GM23338 (cell line): Measurements from ENCODE around the gene CDKN3. TPM values are rescaled to one million over a fixed set of nuclear protein-coding genes. Genes with fewer than 3 reads are reported as not detected.

Experiments
- ATAC-seq: fragments of 200-7000 bp; cut with Tn5 transposase; 3 replicates; pipeline ENCODE4 v1.9.1; 2020
- DNase-seq: peaks from one replicate; pipeline ENCODE4 v3.0.0-alpha.2; 2015; ENCODE audit warnings: low spot score
- H2AFZ ChIP-seq: fragments of 200-600 bp; sonication (generic); 2 replicates; pipeline ENCODE4 v1.8.0; 2016; ENCODE audit warnings: antibody characterized with exemption, mild to moderate bottlenecking, moderate library complexity
- H3F3A ChIP-seq: fragments of 200-600 bp; sonication (generic); replicated peaks from 2 replicates; pipeline ENCODE4 v1.8.0; 2017; ENCODE audit warnings: antibody characterized with exemption, mixed run types, low read depth
- H3K27ac ChIP-seq: fragments of 200-600 bp; sonication (generic); 2 replicates; pipeline ENCODE4 v1.6.1; 2016; ENCODE audit warnings: low read depth
- H3K27me3 ChIP-seq: fragments of 200-600 bp; sonication (generic); 2 replicates; pipeline ENCODE4 v1.8.0; 2016; ENCODE audit warnings: mild to moderate bottlenecking, mixed run types, moderate library complexity; ENCODE audit not compliant: insufficient read depth
- H3K36me3 ChIP-seq: fragments of 200-600 bp; sonication (generic); 2 replicates; pipeline ENCODE4 v1.8.0; 2016; ENCODE audit warnings: mild to moderate bottlenecking; ENCODE audit not compliant: insufficient read depth
- H3K4me1 ChIP-seq: fragments of 200-600 bp; sonication (generic); 2 replicates; pipeline ENCODE4 v1.8.0; 2016; ENCODE audit warnings: mild to moderate bottlenecking, moderate library complexity; ENCODE audit not compliant: insufficient read depth
- H3K4me2 ChIP-seq: fragments of 200-600 bp; sonication (generic); 2 replicates; pipeline ENCODE4 v1.7.1; 2017; ENCODE audit warnings: mixed run types
- H3K4me3 ChIP-seq: fragments of 200-600 bp; sonication (generic); 2 replicates; pipeline ENCODE4 v1.6.1; 2016; ENCODE audit warnings: mixed run types
- H3K79me2 ChIP-seq: fragments of 200-600 bp; sonication (generic); replicated peaks from 2 replicates; pipeline ENCODE4 v1.8.0; 2017; ENCODE audit warnings: mild to moderate bottlenecking; ENCODE audit not compliant: insufficient read depth
- H3K9me2 ChIP-seq: fragments of 200-600 bp; sonication (generic); 2 replicates; pipeline ENCODE4 v1.8.0; 2017; ENCODE audit not compliant: insufficient read depth
- H4K20me1 ChIP-seq: fragments of 200-600 bp; sonication (generic); replicated peaks from 2 replicates; pipeline ENCODE4 v1.8.0; 2017; ENCODE audit warnings: mild to moderate bottlenecking; ENCODE audit not compliant: insufficient read depth
- H3K27ac Mint-ChIP-seq: 2 replicates; pipeline ENCODE4 v1.8.0; 2020; ENCODE audit warnings: inconsistent platforms, mild to moderate bottlenecking, moderate library complexity, mixed read lengths
- H3K27me3 Mint-ChIP-seq: 3 replicates; pipeline ENCODE4 v1.8.0; 2022; ENCODE audit warnings: low read depth, mild to moderate bottlenecking, moderate library complexity, mixed read lengths, inconsistent platforms; ENCODE audit not compliant: insufficient read depth, poor library complexity
- H3K36me3 Mint-ChIP-seq: 3 replicates; pipeline ENCODE4 v1.8.0; 2021; ENCODE audit warnings: low read depth, mild to moderate bottlenecking, inconsistent platforms, moderate library complexity, mixed read lengths
- H3K4me1 Mint-ChIP-seq: 3 replicates; pipeline ENCODE4 v1.8.0; 2020; ENCODE audit warnings: mild to moderate bottlenecking, inconsistent platforms, mixed read lengths
- H3K4me3 Mint-ChIP-seq: 3 replicates; pipeline ENCODE4 v1.8.0; 2021; ENCODE audit warnings: moderate library complexity, mild to moderate bottlenecking, inconsistent platforms, mixed read lengths
- H3K9me3 Mint-ChIP-seq: 3 replicates; pipeline ENCODE4 v1.8.0; 2020; ENCODE audit warnings: moderate library complexity, mild to moderate bottlenecking, inconsistent platforms, mixed read lengths
- CTCF ChIP-seq, 2 experiments: fragments of 200-600 bp in 1 of 2; sonication (generic) in 1 of 2; conservative IDR thresholded peaks; 2 replicates each; pipeline versions ENCODE4 v1.5.1 to v1.6.1; 2016 to 2017; ENCODE audit warnings: antibody characterized with exemption in 2 of 2, low read depth in 2 of 2, mild to moderate bottlenecking in 2 of 2, moderate library complexity in 1 of 2
- ETS1 ChIP-seq: IDR thresholded peaks from 2 replicates; pipeline ENCODE4 v1.6.1; 2016; ENCODE audit warnings: antibody characterized with exemption
- EZH2phosphoT487 ChIP-seq: fragments of 200-600 bp; sonication (generic); IDR thresholded peaks from one replicate; pipeline ENCODE4 v1.8.1; 2018; ENCODE audit warnings: antibody characterized with exemption; ENCODE audit not compliant: unreplicated experiment
- NANOG ChIP-seq: IDR thresholded peaks from 2 replicates; pipeline ENCODE4 v1.6.1; 2016; ENCODE audit warnings: antibody characterized with exemption, borderline replicate concordance
- REST ChIP-seq: IDR thresholded peaks from one replicate; pipeline ENCODE4 v1.6.1; 2018; ENCODE audit warnings: antibody characterized with exemption; ENCODE audit not compliant: unreplicated experiment
- STAT1 ChIP-seq: IDR thresholded peaks from one replicate; pipeline ENCODE4 v1.6.1; 2016; ENCODE audit warnings: antibody characterized with exemption; ENCODE audit not compliant: unreplicated experiment
- ZNF114 ChIP-seq: fragments of 250-450 bp; sonication (Bioruptor Pico); IDR thresholded peaks from 2 replicates; pipeline ENCODE4 v1.5.0; 2020; ENCODE audit warnings: mild to moderate bottlenecking, moderate library complexity
- ZNF331 ChIP-seq: fragments of 250-450 bp; sonication (Bioruptor Pico); IDR thresholded peaks from 2 replicates; pipeline ENCODE4 v1.5.0; 2020; ENCODE audit warnings: low read depth, mild to moderate bottlenecking, moderate library complexity
- polyA plus RNA-seq: library from polyadenylated mRNA; unstranded; fragments of >200 nt; fragmentation: Nextera tagmentation; extraction: Ambion mirVana; gene quantifications from 2 replicates; pipeline ENCODE4 v1.2.1, GENCODE V29; 2016
- total RNA-seq: library from RNA; depleted of rRNA; stranded (reverse); fragments of >200 nt; shearing (Covaris generic); gene quantifications from 2 replicates; pipeline ENCODE4 v1.2.3, GENCODE V29; 2014
- TF ChIP-seq, protein P1 (sequence below): fragments of 250-450 bp; sonication (Bioruptor Pico); IDR thresholded peaks from 2 replicates; pipeline ENCODE4 v1.5.0; 2020; ENCODE audit warnings: mild to moderate bottlenecking, moderate library complexity

CDKN3 gene
- total and polyA plus RNA-seq, 2 experiments from 2014 or later = 36.3 to 97.4 TPM

- no peaks in the 10 kb centered on the region for H3K27me3 ChIP-seq
- H3K9me2 ChIP-seq = no peaks in the 10 kb centered on the region
- Mint-ChIP-seq H3K9me3 (peaks cover 30% of the 10 kb centered on the region), H3K36me3 (peaks cover 28% of the 10 kb centered on the region), H3K4me1 (peaks cover 14% of the 10 kb centered on the region), H3K4me3 (no peak overlapping the region), H3K27me3 (peaks cover 4% of the 10 kb centered on the region), H3K27ac (no peak overlapping the region)
- no peak for ATAC-seq
- no peaks in the 10 kb centered on the region for H3F3A ChIP-seq
- TF ChIP-seq NANOG = no peak
- peaks cover 6% of the 10 kb centered on the region; the same call in 1 of the 2 replicates for H3K4me1 ChIP-seq
- no peaks in the 10 kb centered on the region for H3K79me2 ChIP-seq
- H3K4me2 ChIP-seq = no peak overlapping the region
- no peak for DNase-seq
- H2AFZ ChIP-seq = no peak overlapping the region
- H3K4me3 ChIP-seq = no peak overlapping the region
- H3K27ac ChIP-seq = no peak overlapping the region
- peaks cover 9% of the 10 kb centered on the region; the same call in 1 of the 2 replicates for H3K36me3 ChIP-seq
- H4K20me1 ChIP-seq = no peaks in the 10 kb centered on the region
These were observed 41.1 kb upstream of the CDKN3 start for GRCh38 chr14:54355698-54356097.

DNA sequence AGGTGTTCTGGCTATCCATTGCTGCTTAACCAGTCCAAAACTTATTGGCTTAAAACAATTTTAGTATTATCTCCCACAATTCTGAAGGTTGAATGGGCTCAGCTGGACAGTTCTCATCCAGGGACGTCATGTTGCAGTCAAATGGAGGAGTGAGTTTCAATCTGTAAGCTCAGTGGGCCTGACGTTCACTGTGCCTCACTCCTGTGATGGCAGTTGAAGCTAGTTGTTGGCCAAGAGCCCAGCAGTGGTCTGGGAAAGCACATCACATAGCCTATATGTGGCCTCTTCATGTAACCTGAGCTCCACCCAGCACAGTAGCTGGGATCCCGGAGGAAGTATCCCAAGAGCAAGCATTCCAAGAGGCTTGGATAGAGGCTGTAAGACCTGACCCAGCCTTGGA, 40.6 kb upstream of the CDKN3 start:
- H3K27me3 ChIP-seq = no peaks in the 10 kb centered on the region
- peaks cover 11% of the 10 kb centered on the region for H3K4me1 ChIP-seq
- H3K79me2 ChIP-seq = no peaks in the 10 kb centered on the region
- no peak overlapping the region for H3K27ac Mint-ChIP-seq
- no peak overlapping the region for H3K4me3 Mint-ChIP-seq
- no peak overlapping the region for H3K4me3 ChIP-seq
- no peak overlapping the region for H2AFZ ChIP-seq
- peaks cover 30% of the 10 kb centered on the region for H3K9me3 Mint-ChIP-seq
- no peaks in the 10 kb centered on the region for H4K20me1 ChIP-seq
- peaks cover 4% of the 10 kb centered on the region for H3K27me3 Mint-ChIP-seq
- H3K27ac ChIP-seq = no peak overlapping the region
- peaks cover 17% of the 10 kb centered on the region for H3K4me1 Mint-ChIP-seq
- H3K9me2 ChIP-seq = no peaks in the 10 kb centered on the region
- H3K36me3 Mint-ChIP-seq = peaks cover 29% of the 10 kb centered on the region
- H3F3A ChIP-seq = no peaks in the 10 kb centered on the region
- H3K36me3 ChIP-seq = peaks cover 9% of the 10 kb centered on the region; the same call in 1 of the 2 replicates
- ATAC-seq = no peak; the same call in 1 of the 3 replicates
- DNase-seq = no peak
- no peak overlapping the region for H3K4me2 ChIP-seq
- no peak for TF ChIP-seq ZNF114
- TF ChIP-seq EZH2phosphoT487 = no peak
- TF ChIP-seq ETS1 = no peak
- TF ChIP-seq NANOG = no peak
- no peak for TF ChIP-seq REST
- TF ChIP-seq ZNF331 (CRISPR knock-in tag) = no peak
- TF ChIP-seq, protein P1, sequence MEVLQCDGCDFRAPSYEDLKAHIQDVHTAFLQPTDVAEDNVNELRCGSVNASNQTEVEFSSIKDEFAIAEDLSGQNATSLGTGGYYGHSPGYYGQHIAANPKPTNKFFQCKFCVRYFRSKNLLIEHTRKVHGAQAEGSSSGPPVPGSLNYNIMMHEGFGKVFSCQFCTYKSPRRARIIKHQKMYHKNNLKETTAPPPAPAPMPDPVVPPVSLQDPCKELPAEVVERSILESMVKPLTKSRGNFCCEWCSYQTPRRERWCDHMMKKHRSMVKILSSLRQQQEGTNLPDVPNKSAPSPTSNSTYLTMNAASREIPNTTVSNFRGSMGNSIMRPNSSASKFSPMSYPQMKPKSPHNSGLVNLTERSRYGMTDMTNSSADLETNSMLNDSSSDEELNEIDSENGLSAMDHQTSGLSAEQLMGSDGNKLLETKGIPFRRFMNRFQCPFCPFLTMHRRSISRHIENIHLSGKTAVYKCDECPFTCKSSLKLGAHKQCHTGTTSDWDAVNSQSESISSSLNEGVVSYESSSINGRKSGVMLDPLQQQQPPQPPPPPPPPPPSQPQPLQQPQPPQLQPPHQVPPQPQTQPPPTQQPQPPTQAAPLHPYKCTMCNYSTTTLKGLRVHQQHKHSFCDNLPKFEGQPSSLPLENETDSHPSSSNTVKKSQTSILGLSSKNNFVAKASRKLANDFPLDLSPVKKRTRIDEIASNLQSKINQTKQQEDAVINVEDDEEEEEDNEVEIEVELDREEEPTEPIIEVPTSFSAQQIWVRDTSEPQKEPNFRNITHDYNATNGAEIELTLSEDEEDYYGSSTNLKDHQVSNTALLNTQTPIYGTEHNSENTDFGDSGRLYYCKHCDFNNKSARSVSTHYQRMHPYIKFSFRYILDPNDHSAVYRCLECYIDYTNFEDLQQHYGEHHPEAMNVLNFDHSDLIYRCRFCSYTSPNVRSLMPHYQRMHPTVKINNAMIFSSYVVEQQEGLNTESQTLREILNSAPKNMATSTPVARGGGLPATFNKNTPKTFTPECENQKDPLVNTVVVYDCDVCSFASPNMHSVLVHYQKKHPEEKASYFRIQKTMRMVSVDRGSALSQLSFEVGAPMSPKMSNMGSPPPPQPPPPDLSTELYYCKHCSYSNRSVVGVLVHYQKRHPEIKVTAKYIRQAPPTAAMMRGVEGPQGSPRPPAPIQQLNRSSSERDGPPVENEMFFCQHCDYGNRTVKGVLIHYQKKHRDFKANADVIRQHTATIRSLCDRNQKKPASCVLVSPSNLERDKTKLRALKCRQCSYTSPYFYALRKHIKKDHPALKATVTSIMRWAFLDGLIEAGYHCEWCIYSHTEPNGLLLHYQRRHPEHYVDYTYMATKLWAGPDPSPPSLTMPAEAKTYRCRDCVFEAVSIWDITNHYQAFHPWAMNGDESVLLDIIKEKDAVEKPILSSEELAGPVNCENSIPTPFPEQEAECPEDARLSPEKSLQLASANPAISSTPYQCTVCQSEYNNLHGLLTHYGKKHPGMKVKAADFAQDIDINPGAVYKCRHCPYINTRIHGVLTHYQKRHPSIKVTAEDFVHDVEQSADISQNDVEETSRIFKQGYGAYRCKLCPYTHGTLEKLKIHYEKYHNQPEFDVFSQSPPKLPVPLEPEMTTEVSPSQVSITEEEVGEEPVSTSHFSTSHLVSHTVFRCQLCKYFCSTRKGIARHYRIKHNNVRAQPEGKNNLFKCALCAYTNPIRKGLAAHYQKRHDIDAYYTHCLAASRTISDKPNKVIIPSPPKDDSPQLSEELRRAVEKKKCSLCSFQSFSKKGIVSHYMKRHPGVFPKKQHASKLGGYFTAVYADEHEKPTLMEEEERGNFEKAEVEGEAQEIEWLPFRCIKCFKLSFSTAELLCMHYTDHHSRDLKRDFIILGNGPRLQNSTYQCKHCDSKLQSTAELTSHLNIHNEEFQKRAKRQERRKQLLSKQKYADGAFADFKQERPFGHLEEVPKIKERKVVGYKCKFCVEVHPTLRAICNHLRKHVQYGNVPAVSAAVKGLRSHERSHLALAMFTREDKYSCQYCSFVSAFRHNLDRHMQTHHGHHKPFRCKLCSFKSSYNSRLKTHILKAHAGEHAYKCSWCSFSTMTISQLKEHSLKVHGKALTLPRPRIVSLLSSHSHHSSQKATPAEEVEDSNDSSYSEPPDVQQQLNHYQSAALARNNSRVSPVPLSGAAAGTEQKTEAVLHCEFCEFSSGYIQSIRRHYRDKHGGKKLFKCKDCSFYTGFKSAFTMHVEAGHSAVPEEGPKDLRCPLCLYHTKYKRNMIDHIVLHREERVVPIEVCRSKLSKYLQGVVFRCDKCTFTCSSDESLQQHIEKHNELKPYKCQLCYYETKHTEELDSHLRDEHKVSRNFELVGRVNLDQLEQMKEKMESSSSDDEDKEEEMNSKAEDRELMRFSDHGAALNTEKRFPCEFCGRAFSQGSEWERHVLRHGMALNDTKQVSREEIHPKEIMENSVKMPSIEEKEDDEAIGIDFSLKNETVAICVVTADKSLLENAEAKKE = no peak
- TF ChIP-seq STAT1 = no peak
- TF ChIP-seq CTCF (conservative IDR thresholded peaks at IDR 0.05; ENCODE audit: low read depth in 2 of 2) = no peak
